WI38 (cell line): ENCODE data around the gene CYP26B1.

ENCODE experiments used
- H3K4me3 ChIP-seq: 2 replicates; pipeline ENCODE4 v1.5.1; 2011; ENCODE audit warnings: low read depth, mild to moderate bottlenecking, control low read depth, low read length
- CTCF ChIP-seq: IDR thresholded peaks from 2 replicates; pipeline ENCODE4 v1.5.1; 2012; ENCODE audit warnings: low read depth, mild to moderate bottlenecking, control low read depth, low read length

CYP26B1 gene

GRCh38 chr2:72128059-72128842 is 19.4 kb downstream of the CYP26B1 start:
- H3K4me3 ChIP-seq, result no peak overlapping the region
- TF ChIP-seq CTCF, result no peak

- no peak overlapping the region for H3K4me3 ChIP-seq
- no peak for TF ChIP-seq CTCF
Measured at GRCh38 chr2:72127401-72128058, 20.1 kb downstream of the CYP26B1 start.

DNA sequence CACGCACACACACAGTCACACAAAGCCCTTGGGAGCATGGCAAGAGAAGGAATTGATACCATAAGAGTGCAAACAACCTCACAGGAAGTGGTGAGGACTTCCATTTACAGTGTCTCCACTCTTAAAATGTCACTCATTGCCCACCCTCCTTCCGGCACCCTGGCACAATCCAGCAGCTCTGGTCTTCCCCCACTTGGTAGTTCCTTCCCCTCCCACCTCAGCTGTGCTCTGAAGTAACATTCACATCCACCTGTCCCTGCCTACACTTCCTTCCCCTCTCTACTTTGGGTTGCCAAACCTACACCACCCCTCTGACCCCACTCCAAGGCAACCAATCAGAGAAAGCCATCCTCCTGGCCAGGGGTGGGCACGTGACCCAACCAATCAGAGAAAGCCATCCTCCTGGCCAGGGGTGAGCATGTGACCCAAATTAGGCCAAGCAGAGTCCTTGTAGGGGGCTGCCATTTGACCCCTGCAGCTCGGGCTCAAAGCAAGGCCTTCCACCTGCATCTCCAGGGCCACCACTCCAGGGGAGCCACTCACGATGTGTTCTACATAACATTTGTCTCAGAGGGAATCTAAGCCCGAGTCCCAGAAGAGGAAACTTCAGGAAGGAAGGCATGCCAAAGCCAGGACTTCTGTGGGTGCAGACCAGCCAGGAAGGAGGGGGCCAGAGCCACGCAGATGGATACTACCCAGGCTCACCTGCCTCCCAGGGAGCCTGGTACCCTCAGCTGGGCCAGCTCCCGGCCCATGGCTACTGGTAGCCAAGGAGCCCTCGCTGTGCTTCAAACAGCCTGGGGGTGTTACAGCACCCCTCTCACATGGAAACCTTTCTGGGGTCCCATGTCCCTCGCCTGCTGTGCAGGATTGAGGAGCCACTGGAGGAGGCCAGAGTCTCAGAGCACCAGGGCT is 21.2 kb downstream of the CYP26B1 start:
- no peak for TF ChIP-seq CTCF
- H3K4me3 ChIP-seq, result no peak overlapping the region

GRCh38 chr2:72124376-72124775 is 23.3 kb downstream of the CYP26B1 start:
- TF ChIP-seq CTCF, result no peak
- H3K4me3 ChIP-seq, result no peak overlapping the region

DNA sequence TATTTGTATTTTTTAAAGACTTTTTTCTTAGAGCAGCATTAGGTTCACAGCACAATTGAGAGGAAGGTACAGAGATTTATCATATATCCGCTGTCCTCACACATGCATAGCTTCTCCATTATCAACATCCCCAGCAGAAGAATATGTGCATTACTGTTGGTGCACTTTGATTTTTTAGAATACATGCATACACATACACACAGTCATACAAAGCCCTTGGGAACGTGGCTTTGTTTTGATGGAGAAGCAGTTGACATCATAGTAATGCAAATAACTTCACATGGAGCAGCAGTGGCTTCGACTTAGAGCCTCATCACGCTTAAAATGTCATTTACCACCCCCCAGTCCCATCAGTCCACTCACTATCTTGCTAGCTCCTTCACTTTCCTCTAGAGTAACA is 26.5 kb downstream of the CYP26B1 start:
- H3K4me3 ChIP-seq, result no peak overlapping the region
- TF ChIP-seq CTCF, result no peak

- TF ChIP-seq CTCF, result no peak
Measured at GRCh38 chr2:72118951-72119350, 28.7 kb downstream of the CYP26B1 start.

More at GRCh38 chr2:72118951-72119350, 28.7 kb downstream of the CYP26B1 start:
- H3K4me3 ChIP-seq, result no peak overlapping the region
